SU-DHL-6 (cell line): ENCODE data around the gene NEK10.

Experiments used
- H2AFZ ChIP-seq: fragments of 200-600 bp; sonication (generic); 2 replicates; pipeline ENCODE4 v1.6.1; 2014; ENCODE audit warnings: low read depth, mild to moderate bottlenecking, moderate library complexity, mixed read lengths, antibody characterized with exemption, low read length; ENCODE audit not compliant: severe bottlenecking
- H3F3A ChIP-seq: fragments of 200-600 bp; shearing (Covaris generic); 2 replicates; pipeline ENCODE4 v1.6.0; 2016; ENCODE audit warnings: antibody characterized with exemption, mild to moderate bottlenecking; ENCODE audit not compliant: insufficient read depth
- H3K27ac ChIP-seq: fragments of 200-600 bp; sonication (generic); 2 replicates; pipeline ENCODE4 v1.5.1; 2016; ENCODE audit warnings: low read depth, mild to moderate bottlenecking, low read length, moderate library complexity, mixed read lengths
- H3K27me3 ChIP-seq: fragments of 200-600 bp; sonication (generic), shearing (Covaris generic); 2 replicates; pipeline ENCODE4 v1.6.0; 2014; ENCODE audit warnings: mild to moderate bottlenecking, low read length
- H3K36me3 ChIP-seq: fragments of 200-600 bp; sonication (generic); 2 replicates; pipeline ENCODE4 v1.6.1; 2014; ENCODE audit warnings: mild to moderate bottlenecking, low read length, mixed read lengths
- H3K4me2 ChIP-seq: fragments of 300-600, 200-600 bp; shearing (Covaris generic), sonication (generic); 2 replicates; pipeline ENCODE4 v1.6.0; 2014; ENCODE audit warnings: low read length, low read depth, mild to moderate bottlenecking; ENCODE audit not compliant: poor library complexity, severe bottlenecking
- H3K4me3 ChIP-seq: fragments of 200-600 bp; sonication (generic); 2 replicates; pipeline ENCODE4 v1.5.1; 2014; ENCODE audit warnings: antibody characterized with exemption, low read length, mild to moderate bottlenecking, mixed read lengths; ENCODE audit not compliant: insufficient read depth, poor library complexity, severe bottlenecking
- H3K79me2 ChIP-seq: fragments of 200-600 bp; sonication (generic); 2 replicates; pipeline ENCODE4 v1.6.1; 2014; ENCODE audit warnings: mild to moderate bottlenecking, low read length, moderate library complexity; ENCODE audit not compliant: insufficient read depth
- H3K9ac ChIP-seq: fragments of 200-600 bp; sonication (generic); 2 replicates; pipeline ENCODE4 v1.7.0; 2014; ENCODE audit warnings: mild to moderate bottlenecking, low read length
- H3K9me2 ChIP-seq: fragments of 200-600 bp; sonication (generic); replicated peaks from 2 replicates; pipeline ENCODE4 v1.6.1; 2014; ENCODE audit warnings: low read length; ENCODE audit not compliant: insufficient read depth
- H3K9me3 ChIP-seq: fragments of 200-600 bp; sonication (generic); 2 replicates; pipeline ENCODE4 v1.6.1; 2014; ENCODE audit warnings: low read length, mixed read lengths; ENCODE audit not compliant: insufficient read depth
- H4K20me1 ChIP-seq: fragments of 200-600 bp; sonication (generic); 2 replicates; pipeline ENCODE4 v1.6.1; 2014; ENCODE audit warnings: low read depth, mild to moderate bottlenecking, antibody characterized with exemption, low read length, moderate library complexity, mixed read lengths
- EZH2phosphoT487 ChIP-seq: fragments of 200-600 bp; sonication (generic), shearing (Covaris generic); conservative IDR thresholded peaks from 2 replicates; pipeline ENCODE4 v1.6.1; 2018; ENCODE audit warnings: mild to moderate bottlenecking, antibody characterized with exemption, low read length, moderate library complexity, mixed read lengths
- TF ChIP-seq, protein P1 (sequence below): fragments of 200-600 bp; sonication (generic); IDR thresholded peaks from one replicate; pipeline ENCODE4 v1.5.1; 2017; ENCODE audit warnings: antibody characterized with exemption, mild to moderate bottlenecking, low read length, moderate library complexity; ENCODE audit not compliant: insufficient read depth, poor library complexity, severe bottlenecking

NEK10 gene

DNA sequence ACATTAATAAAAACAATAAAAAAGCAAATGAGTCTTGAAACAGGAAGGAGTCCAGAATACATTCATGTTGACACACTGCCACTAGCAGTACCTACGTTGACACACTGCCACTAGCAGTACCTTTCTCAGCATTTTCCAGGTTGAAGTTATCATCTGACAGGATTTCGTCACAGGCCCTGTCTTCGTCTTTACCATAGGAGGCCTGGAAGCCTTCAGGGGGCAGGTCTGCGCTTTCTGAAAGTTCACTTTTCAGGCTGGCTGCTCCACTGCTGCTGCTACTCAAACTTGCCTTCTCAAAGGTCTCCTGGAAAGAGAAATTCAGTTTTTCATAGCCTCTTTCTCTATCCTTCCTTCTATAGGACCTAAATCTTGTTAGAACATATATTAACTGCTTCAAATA lies 194.7 kb downstream of the NEK10 start:
- TF ChIP-seq, protein P1, sequence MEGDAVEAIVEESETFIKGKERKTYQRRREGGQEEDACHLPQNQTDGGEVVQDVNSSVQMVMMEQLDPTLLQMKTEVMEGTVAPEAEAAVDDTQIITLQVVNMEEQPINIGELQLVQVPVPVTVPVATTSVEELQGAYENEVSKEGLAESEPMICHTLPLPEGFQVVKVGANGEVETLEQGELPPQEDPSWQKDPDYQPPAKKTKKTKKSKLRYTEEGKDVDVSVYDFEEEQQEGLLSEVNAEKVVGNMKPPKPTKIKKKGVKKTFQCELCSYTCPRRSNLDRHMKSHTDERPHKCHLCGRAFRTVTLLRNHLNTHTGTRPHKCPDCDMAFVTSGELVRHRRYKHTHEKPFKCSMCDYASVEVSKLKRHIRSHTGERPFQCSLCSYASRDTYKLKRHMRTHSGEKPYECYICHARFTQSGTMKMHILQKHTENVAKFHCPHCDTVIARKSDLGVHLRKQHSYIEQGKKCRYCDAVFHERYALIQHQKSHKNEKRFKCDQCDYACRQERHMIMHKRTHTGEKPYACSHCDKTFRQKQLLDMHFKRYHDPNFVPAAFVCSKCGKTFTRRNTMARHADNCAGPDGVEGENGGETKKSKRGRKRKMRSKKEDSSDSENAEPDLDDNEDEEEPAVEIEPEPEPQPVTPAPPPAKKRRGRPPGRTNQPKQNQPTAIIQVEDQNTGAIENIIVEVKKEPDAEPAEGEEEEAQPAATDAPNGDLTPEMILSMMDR = no peak
- no peak for TF ChIP-seq EZH2phosphoT487
- Histone ChIP-seq H3K27me3 (no peaks in the 10 kb centered on the region), H3K79me2 (no peaks in the 10 kb centered on the region), H2AFZ (no peak overlapping the region), H3K4me2 (no peak overlapping the region), H3K9me2 (no peaks in the 10 kb centered on the region), H4K20me1 (no peaks in the 10 kb centered on the region), H3K4me3 (no peak overlapping the region), H3F3A (no peaks in the 10 kb centered on the region), H3K36me3 (no peaks in the 10 kb centered on the region), H3K27ac (no peak overlapping the region), H3K9me3 (no peaks in the 10 kb centered on the region), H3K9ac (no peak overlapping the region)

DNA sequence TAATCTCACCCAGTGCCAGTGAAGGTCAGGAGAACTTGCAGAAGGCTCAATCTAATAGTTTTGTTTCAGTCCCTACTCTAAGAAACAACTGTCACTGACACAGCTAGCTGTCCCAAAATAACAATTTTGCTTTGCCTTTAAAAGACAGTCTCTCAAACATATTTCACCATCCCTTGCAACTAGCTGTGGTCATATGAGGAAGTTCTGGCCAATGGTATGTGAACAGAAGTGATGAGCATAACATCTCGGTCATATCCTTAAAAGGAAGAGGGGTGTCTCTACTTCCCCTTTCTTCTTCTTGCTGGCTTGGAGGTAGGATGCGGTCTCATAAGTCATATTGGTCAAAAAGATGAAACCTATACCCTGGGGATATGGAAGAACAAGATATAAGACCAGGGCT lies 198.1 kb downstream of the NEK10 start:
- Histone ChIP-seq H3K4me2 (no peak overlapping the region), H3K27ac (no peak overlapping the region), H3K9me2 (no peaks in the 10 kb centered on the region), H3K4me3 (no peak overlapping the region), H4K20me1 (no peaks in the 10 kb centered on the region), H3K9ac (no peak overlapping the region), H3F3A (no peaks in the 10 kb centered on the region), H3K79me2 (no peaks in the 10 kb centered on the region), H3K9me3 (no peaks in the 10 kb centered on the region), H2AFZ (no peak overlapping the region), H3K27me3 (no peaks in the 10 kb centered on the region), H3K36me3 (no peaks in the 10 kb centered on the region)
- TF ChIP-seq, protein P1 = no peak
- TF ChIP-seq EZH2phosphoT487 = no peak

DNA sequence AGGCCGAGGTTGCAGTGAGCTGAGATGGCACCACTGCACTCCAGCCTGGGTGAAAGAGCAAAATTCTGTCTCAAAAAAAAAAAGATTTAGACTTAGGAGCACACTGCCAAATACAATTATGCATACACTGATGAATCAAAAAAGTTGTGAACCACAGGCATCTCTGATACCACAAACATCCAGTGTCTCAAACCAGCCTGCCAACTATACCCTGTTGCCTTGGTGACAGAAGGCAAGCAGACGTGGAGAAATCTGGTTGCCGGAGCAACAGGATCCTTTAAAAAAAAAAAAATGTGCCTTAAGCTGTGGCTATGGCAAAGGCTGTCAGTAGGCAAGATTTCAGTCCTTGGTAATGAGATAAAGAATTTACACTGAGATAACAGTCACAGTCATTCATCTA lies 202.3 kb downstream of the NEK10 start:
- Histone ChIP-seq H3K9me2 (no peaks in the 10 kb centered on the region), H4K20me1 (no peaks in the 10 kb centered on the region), H3K79me2 (no peaks in the 10 kb centered on the region), H3K27me3 (no peaks in the 10 kb centered on the region), H3K9ac (no peak overlapping the region), H3K36me3 (no peaks in the 10 kb centered on the region), H3K4me3 (no peak overlapping the region), H3K4me2 (no peak overlapping the region), H3K27ac (no peak overlapping the region), H3F3A (no peaks in the 10 kb centered on the region), H2AFZ (no peak overlapping the region), H3K9me3 (no peaks in the 10 kb centered on the region)
- TF ChIP-seq, protein P1 = no peak
- TF ChIP-seq EZH2phosphoT487 = no peak

DNA sequence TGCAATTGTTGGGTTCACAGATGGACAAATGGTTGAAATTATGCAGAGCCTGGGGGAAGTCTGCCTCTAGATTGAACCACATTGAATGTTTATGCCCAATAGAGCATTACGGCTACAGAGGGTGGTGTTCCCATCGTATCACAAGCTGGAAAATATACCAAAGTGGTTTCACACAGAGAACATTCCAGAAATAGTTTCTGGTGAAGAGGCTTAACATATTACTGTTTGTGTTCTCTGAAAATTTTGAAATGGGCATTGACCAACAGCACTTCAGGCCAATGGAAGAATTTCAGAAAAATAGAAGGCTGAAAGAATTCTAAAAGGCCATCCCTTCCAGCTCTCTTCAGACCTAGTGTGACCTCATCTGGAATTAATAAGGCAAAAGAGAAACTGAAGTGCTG lies 203.9 kb downstream of the NEK10 start:
- H4K20me1 ChIP-seq = no peaks in the 10 kb centered on the region
- no peak overlapping the region for H2AFZ ChIP-seq

More for the DNA sequence above, 203.9 kb downstream of the NEK10 start:
- no peak overlapping the region for H3K27ac ChIP-seq
- H3K9me3 ChIP-seq = no peaks in the 10 kb centered on the region
- H3F3A ChIP-seq = no peaks in the 10 kb centered on the region
- no peaks in the 10 kb centered on the region for H3K36me3 ChIP-seq
- H3K27me3 ChIP-seq = no peaks in the 10 kb centered on the region
- H3K9ac ChIP-seq = no peak overlapping the region
- H3K9me2 ChIP-seq = no peaks in the 10 kb centered on the region
- H3K4me3 ChIP-seq = no peak overlapping the region
- no peak overlapping the region for H3K4me2 ChIP-seq
- TF ChIP-seq EZH2phosphoT487 = no peak
- TF ChIP-seq, protein P1 = no peak
- no peaks in the 10 kb centered on the region for H3K79me2 ChIP-seq
